Measurements from ENCODE around the gene CACTIN. TPM values are rescaled to one million over a fixed set of nuclear protein-coding genes. Genes with fewer than 3 reads are reported as not detected.

CACTIN gene
- total and polyA plus RNA-seq, 7 experiments from 2014 or later, result 9.5 to 46.7 (median 35.9) TPM

GRCh38 chr19:3671680-3672574 lies 45.3 kb upstream of the CACTIN start:
- Histone ChIP-seq H3K4me1 (ENCODE audit: control insufficient read depth in 2 of 2, insufficient read depth in 2 of 2, low read length in 2 of 2) (peaks cover 9 to 12% of the 10 kb centered on the region in 2 donors), H3K27me3 (ENCODE audit: control insufficient read depth in 2 of 2, insufficient read depth in 2 of 2, low read length in 2 of 2) (no peaks in the 10 kb centered on the region), H3K27ac (ENCODE audit: low read depth, low read length) (peak overlapping the region; percentile 3), H3K36me3 (ENCODE audit: control insufficient read depth in 2 of 3, insufficient read depth in 3 of 3, low read length in 3 of 3) (peaks cover 0 to 9% (median 0%) of the 10 kb centered on the region in 3 experiments), H3K4me3 (ENCODE audit: low read length) (no peak overlapping the region), H3K9me3 (ENCODE audit: control insufficient read depth in 2 of 3, low read length in 3 of 3) (no peaks in the 10 kb centered on the region)
- Mint-ChIP-seq H3K27me3 (no peaks in the 10 kb centered on the region), H3K36me3 (peaks cover 0 to 8% (median 0%) of the 10 kb centered on the region in 5 donors), H3K4me3 (peak overlapping the region in 6 of 10 donors; percentile 25 to 75 (median 50)), H3K27ac (peak overlapping the region in 2 of 9 donors; percentile 59 to 84), H3K4me1 (peaks cover 5 to 26% (median 20%) of the 10 kb centered on the region in 7 donors), H3K9me3 (no peaks in the 10 kb centered on the region)
- DNase-seq (peak in 1 of 9 donors; percentile 13), ATAC-seq (peak; percentile 39)
- intact Hi-C loops (cut with micrococcal nuclease), result no loop called here
- ChIA-PET CTCF (no interaction called here), POLR2A (interaction anchor here (2.7 kb wide), 1 partner anchor 16 kb away, joined by 7 read pairs; no protein-coding TSS in a partner anchor)

GRCh38 chr19:3670796-3671679 lies 44.4 kb upstream of the CACTIN start:
- Mint-ChIP-seq H3K27ac (peak overlapping the region in 3 of 9 donors; percentile 66 to 77 (median 72)), H3K9me3 (no peaks in the 10 kb centered on the region), H3K27me3 (no peaks in the 10 kb centered on the region), H3K36me3 (peaks cover 0 to 9% (median 5%) of the 10 kb centered on the region in 5 donors), H3K4me3 (peak overlapping the region in 8 of 10 donors; percentile 53 to 81 (median 58)), H3K4me1 (peaks cover 5 to 25% (median 21%) of the 10 kb centered on the region in 7 donors)
- peak overlapping the region; percentile 3 for H3K27ac ChIP-seq (ENCODE audit: low read depth, low read length)
- H3K4me3 ChIP-seq (ENCODE audit: low read length), result no peak overlapping the region
- intact Hi-C loops (cut with micrococcal nuclease), result no loop called here
- H3K27me3 ChIP-seq (ENCODE audit: control insufficient read depth in 2 of 2, insufficient read depth in 2 of 2, low read length in 2 of 2), result no peaks in the 10 kb centered on the region
- H3K9me3 ChIP-seq (ENCODE audit: control insufficient read depth in 2 of 3, low read length in 3 of 3), result no peaks in the 10 kb centered on the region
- POLR2A ChIA-PET, result interaction anchor here (2.7 kb wide), 1 partner anchor 17 kb away, joined by 7 read pairs; no protein-coding TSS in a partner anchor
- peaks cover 9 to 14% of the 10 kb centered on the region in 2 donors for H3K4me1 ChIP-seq (ENCODE audit: control insufficient read depth in 2 of 2, insufficient read depth in 2 of 2, low read length in 2 of 2)
- peak; percentile 72 for ATAC-seq
- H3K36me3 ChIP-seq (ENCODE audit: control insufficient read depth in 2 of 3, insufficient read depth in 3 of 3, low read length in 3 of 3), result peaks cover 0 to 10% (median 0%) of the 10 kb centered on the region in 3 experiments
- CTCF ChIA-PET, result interaction anchor here (0.6 kb wide), 1 partner anchor 100 kb away, joined by 3 read pairs; no protein-coding TSS in a partner anchor
- peak in 1 of 9 donors; percentile 49 for DNase-seq

GRCh38 chr19:3669947-3670795 lies 43.6 kb upstream of the CACTIN start:
- Mint-ChIP-seq H3K27me3 (no peaks in the 10 kb centered on the region), H3K27ac (peak overlapping the region in 1 of 9 donors; percentile 66), H3K36me3 (peaks cover 0 to 9% (median 5%) of the 10 kb centered on the region in 5 donors), H3K4me1 (peaks cover 5 to 26% (median 21%) of the 10 kb centered on the region in 7 donors), H3K4me3 (peak overlapping the region in 3 of 10 donors; percentile 41 to 75 (median 57)), H3K9me3 (no peaks in the 10 kb centered on the region)
- H3K9me3 ChIP-seq (ENCODE audit: control insufficient read depth in 2 of 3, low read length in 3 of 3), result no peaks in the 10 kb centered on the region
- H3K36me3 ChIP-seq (ENCODE audit: control insufficient read depth in 2 of 3, insufficient read depth in 3 of 3, low read length in 3 of 3), result peaks cover 0 to 11% (median 0%) of the 10 kb centered on the region in 3 experiments
- ATAC-seq (no peak), DNase-seq (no peak)
- no peaks in the 10 kb centered on the region for H3K27me3 ChIP-seq (ENCODE audit: control insufficient read depth in 2 of 2, insufficient read depth in 2 of 2, low read length in 2 of 2)
- intact Hi-C loops (cut with micrococcal nuclease), result no loop called here
- H3K4me1 ChIP-seq (ENCODE audit: control insufficient read depth in 2 of 2, insufficient read depth in 2 of 2, low read length in 2 of 2), result peaks cover 9 to 19% of the 10 kb centered on the region in 2 donors
- H3K4me3 ChIP-seq (ENCODE audit: low read length), result no peak overlapping the region
- ChIA-PET CTCF (interaction anchor here (0.6 kb wide), 1 partner anchor 100 kb away, joined by 3 read pairs; no protein-coding TSS in a partner anchor), POLR2A (interaction anchor here (2.7 kb wide), 1 partner anchor 18 kb away, joined by 7 read pairs; no protein-coding TSS in a partner anchor)
- no peak overlapping the region for H3K27ac ChIP-seq (ENCODE audit: low read depth, low read length)

GRCh38 chr19:3669082-3669946 lies 42.7 kb upstream of the CACTIN start:
- H3K4me3 Mint-ChIP-seq, result no peak overlapping the region
- intact Hi-C loops (cut with micrococcal nuclease), result no loop called here
- Histone ChIP-seq H3K36me3 (ENCODE audit: control insufficient read depth in 2 of 3, insufficient read depth in 3 of 3, low read length in 3 of 3) (peaks cover 0 to 20% (median under 1%) of the 10 kb centered on the region in 3 experiments), H3K9me3 (ENCODE audit: control insufficient read depth in 2 of 3, low read length in 3 of 3) (no peaks in the 10 kb centered on the region), H3K4me1 (ENCODE audit: control insufficient read depth in 2 of 2, insufficient read depth in 2 of 2, low read length in 2 of 2) (peaks cover 9 to 19% of the 10 kb centered on the region in 2 donors), H3K27me3 (ENCODE audit: control insufficient read depth in 2 of 2, insufficient read depth in 2 of 2, low read length in 2 of 2) (no peaks in the 10 kb centered on the region), H3K4me3 (ENCODE audit: low read length) (no peak overlapping the region), H3K27ac (ENCODE audit: low read depth, low read length) (no peak overlapping the region)
- ATAC-seq (no peak), DNase-seq (no peak)
- H3K9me3 Mint-ChIP-seq, result no peaks in the 10 kb centered on the region
- ChIA-PET CTCF (no interaction called here), POLR2A (no interaction called here)
- peaks cover 0 to 5% (median 3%) of the 10 kb centered on the region in 5 donors for H3K36me3 Mint-ChIP-seq
- peaks cover 5 to 26% (median 17%) of the 10 kb centered on the region in 7 donors for H3K4me1 Mint-ChIP-seq
- no peaks in the 10 kb centered on the region for H3K27me3 Mint-ChIP-seq
- H3K27ac Mint-ChIP-seq, result no peak overlapping the region

GRCh38 chr19:3668331-3669081 lies 41.9 kb upstream of the CACTIN start:
- Histone ChIP-seq H3K27ac (ENCODE audit: low read depth, low read length) (no peak overlapping the region), H3K4me3 (ENCODE audit: low read length) (no peak overlapping the region), H3K9me3 (ENCODE audit: control insufficient read depth in 2 of 3, low read length in 3 of 3) (no peaks in the 10 kb centered on the region), H3K4me1 (ENCODE audit: control insufficient read depth in 2 of 2, insufficient read depth in 2 of 2, low read length in 2 of 2) (peaks cover 9 to 19% of the 10 kb centered on the region in 2 donors), H3K36me3 (ENCODE audit: control insufficient read depth in 2 of 3, insufficient read depth in 3 of 3, low read length in 3 of 3) (peaks cover 0 to 28% (median 5%) of the 10 kb centered on the region in 3 experiments), H3K27me3 (ENCODE audit: control insufficient read depth in 2 of 2, insufficient read depth in 2 of 2, low read length in 2 of 2) (no peaks in the 10 kb centered on the region)
- Mint-ChIP-seq H3K27me3 (no peaks in the 10 kb centered on the region), H3K9me3 (no peaks in the 10 kb centered on the region), H3K4me3 (no peak overlapping the region), H3K36me3 (peaks cover 0 to 5% (median 3%) of the 10 kb centered on the region in 5 donors), H3K4me1 (peaks cover 5 to 26% (median 17%) of the 10 kb centered on the region in 7 donors), H3K27ac (no peak overlapping the region)
- intact Hi-C loops (cut with micrococcal nuclease), result no loop called here
- ATAC-seq (no peak), DNase-seq (no peak)
- POLR2A ChIA-PET, result no interaction called here
- CTCF ChIA-PET, result interaction anchor here (0.7 kb wide), 1 partner anchor 126 kb away, joined by 3 read pairs; no protein-coding TSS in a partner anchor

All from naive thymus-derived CD4-positive, alpha-beta T cell (primary cell).